ENCODE data around the gene NOL4L.
A peak's percentile ranks its signal among the peaks of the same experiment; 100 is the strongest.

The NOL4L gene

GRCh38 chr20:32522776-32523612 lies 62.1 kb downstream of the NOL4L start:
- DNase-seq = no peak

GRCh38 chr20:32522526-32522775 lies 62.7 kb downstream of the NOL4L start:
- no peak for DNase-seq

- DNase-seq = peak; percentile 70
These were observed 63.2 kb downstream of the NOL4L start for GRCh38 chr20:32521780-32522525.

- no peak for DNase-seq
These were observed 64.3 kb downstream of the NOL4L start for GRCh38 chr20:32520927-32521203.

GRCh38 chr20:32519381-32519730 lies 65.8 kb downstream of the NOL4L start:
- no peak for DNase-seq

- DNase-seq = no peak
These were observed 66.3 kb downstream of the NOL4L start for GRCh38 chr20:32518593-32519380.

GRCh38 chr20:32517914-32518592 lies 67.1 kb downstream of the NOL4L start:
- no peak for DNase-seq

- DNase-seq = no peak
These were observed 67.6 kb downstream of the NOL4L start for GRCh38 chr20:32517518-32517873.

- no peak for DNase-seq
These were observed 68.3 kb downstream of the NOL4L start for GRCh38 chr20:32516583-32517517.

- no peak for DNase-seq
These were observed 69.5 kb downstream of the NOL4L start for GRCh38 chr20:32515631-32516101.

GRCh38 chr20:32514760-32515159 lies 70.4 kb downstream of the NOL4L start:
- no peak for DNase-seq

- no peak for DNase-seq
These were observed 71.9 kb downstream of the NOL4L start for GRCh38 chr20:32513031-32513866.

- no peak for DNase-seq
These were observed 73.1 kb downstream of the NOL4L start for GRCh38 chr20:32512047-32512385.

GRCh38 chr20:32511358-32512046 lies 73.6 kb downstream of the NOL4L start:
- no peak for DNase-seq

- DNase-seq = no peak
These were observed 74.4 kb downstream of the NOL4L start for GRCh38 chr20:32510601-32511357.

GRCh38 chr20:32510120-32510600 lies 75.0 kb downstream of the NOL4L start:
- no peak for DNase-seq

GRCh38 chr20:32509639-32510066 lies 75.5 kb downstream of the NOL4L start:
- DNase-seq = peak; percentile 75

GRCh38 chr20:32508775-32509119 lies 76.4 kb downstream of the NOL4L start:
- no peak for DNase-seq

GRCh38 chr20:32507998-32508774 lies 76.9 kb downstream of the NOL4L start:
- DNase-seq = no peak

All from activated CD4-positive, alpha-beta T cell treated with anti-CD3 and anti-CD28 coated beads, Interleukin-10, Interleukin-2, amounts not matched to agents 100 ng/mL and 50 ng/mL, durations not matched to agents 16 hours and 8 hours (primary cell).